ENCODE measurements around the gene FRY.

FRY gene

DNA sequence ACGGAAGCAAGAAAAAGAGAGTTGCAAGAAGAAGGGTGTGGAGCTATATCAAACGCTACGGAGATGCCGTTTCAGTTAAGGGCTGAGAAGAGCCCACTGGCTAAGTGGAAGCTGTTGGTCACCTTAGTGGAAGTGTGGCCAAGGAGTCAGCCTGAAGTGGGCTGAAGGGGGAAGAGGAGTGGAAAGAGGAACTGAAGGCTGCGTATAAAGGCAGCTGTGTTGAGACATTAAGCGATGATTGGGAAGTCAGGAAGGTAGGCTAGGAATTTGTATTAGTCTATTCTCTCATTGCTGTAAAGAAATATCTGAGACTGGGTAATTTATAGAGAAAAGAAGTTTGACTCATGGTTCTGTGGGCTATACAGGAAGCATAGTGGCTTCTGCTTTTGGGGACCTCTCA, 14.1 kb upstream of the FRY start:
- DNase-seq, result no peak

DNA sequence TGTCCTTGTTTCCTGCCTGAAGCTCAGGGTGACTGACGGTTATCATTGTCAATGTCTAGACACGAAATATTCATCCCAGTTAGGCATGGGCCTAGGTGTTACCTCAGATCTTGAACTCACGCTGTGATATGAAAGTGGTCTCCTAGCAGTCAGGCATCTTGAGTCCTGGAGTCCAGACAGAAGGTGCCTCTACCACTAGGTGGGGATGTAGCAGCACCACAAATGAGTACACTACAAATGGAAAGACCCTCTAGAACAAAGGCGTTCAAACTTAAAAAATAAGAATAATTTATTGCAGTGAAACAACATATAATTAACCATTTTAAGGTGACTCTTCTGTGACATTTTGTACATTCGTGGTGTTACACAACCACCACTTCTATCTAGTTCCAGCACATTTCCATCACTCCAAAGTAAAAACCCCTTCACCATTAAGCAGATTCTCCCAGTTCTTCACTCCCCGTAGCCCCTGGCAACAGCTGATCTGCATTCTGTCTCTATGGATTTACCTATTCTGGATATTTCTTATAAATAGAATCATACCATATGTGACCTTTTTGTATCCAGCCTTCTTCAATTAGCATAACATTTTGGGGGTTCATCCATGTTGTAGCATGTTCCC, 11.9 kb upstream of the FRY start:
- DNase-seq, result no peak

DNA sequence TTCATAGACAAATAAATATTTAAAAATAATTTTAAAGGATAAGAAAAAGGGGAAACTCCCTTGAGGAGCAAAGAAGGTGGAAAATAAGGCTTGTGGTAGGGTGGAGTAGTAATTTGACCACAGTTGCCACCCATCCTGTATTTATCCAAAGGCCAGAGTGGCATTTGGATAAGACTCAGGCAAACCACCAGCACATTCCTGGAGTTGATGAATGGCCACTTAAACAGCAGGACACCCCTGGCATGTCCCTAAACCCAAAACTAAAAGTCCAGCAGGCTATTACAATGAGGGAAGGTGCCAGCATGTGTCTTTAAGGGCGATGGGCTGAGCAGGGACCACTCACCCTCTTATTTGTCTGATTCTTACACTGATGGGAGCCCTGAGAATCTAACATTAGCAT, 9.8 kb upstream of the FRY start:
- DNase-seq, result no peak

DNA sequence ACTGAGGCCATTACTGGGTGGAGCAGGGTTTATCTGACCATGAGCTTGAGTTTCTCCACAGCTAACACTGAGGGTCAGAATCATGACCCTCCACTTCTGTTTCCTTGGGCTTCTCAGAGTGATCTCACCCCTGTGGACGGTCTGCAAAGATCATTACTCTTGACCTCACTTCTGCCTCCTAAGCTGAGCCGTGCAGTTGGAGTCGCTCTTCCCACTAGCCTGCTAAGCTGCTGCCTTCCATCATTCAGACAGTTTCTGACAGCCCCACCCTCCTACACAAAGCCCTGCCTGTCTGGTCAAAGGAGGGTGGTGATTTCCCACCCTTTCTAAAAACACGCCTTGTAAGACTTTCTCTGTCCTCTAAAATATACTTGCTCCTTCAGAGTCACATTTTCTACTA, 9.3 kb upstream of the FRY start:
- no peak for DNase-seq

DNA sequence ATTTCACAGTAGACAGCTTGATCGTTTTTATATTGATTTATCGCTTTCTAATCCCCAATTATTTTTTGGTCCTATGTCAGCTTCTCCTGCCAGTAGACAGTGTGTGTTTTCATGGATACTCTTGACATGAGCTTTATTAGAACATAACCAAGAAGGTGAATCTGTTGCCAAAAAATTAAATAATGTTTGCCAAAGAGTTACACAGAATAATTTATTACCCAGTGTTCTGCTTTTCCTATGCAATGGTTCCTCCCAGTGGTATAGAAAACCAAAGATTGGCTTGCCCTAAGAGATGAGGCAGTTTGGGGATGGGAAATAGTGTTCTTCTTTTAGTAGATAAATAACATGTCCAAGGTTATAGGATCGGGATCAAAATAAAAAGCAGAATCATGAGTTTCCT, 8.5 kb upstream of the FRY start:
- no peak for DNase-seq

DNA sequence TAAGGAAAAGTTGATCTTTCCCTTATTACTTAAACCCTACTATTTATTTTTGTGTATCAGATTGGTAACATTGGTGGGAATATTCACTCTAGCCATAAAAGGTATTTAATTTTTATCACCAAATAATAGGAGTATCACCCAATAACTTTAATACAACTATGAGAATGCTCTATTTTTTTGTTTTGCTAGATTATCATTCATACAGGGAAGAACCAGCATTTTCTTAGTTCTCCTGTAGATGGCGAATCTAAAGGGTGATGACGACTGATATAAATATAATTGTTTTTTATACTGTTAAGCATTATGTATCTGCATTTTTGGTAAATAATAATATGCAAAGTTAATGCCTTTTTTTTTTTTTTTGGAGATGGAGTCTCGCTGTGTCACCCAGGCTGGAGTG, 7.9 kb upstream of the FRY start:
- no peak for DNase-seq

DNA sequence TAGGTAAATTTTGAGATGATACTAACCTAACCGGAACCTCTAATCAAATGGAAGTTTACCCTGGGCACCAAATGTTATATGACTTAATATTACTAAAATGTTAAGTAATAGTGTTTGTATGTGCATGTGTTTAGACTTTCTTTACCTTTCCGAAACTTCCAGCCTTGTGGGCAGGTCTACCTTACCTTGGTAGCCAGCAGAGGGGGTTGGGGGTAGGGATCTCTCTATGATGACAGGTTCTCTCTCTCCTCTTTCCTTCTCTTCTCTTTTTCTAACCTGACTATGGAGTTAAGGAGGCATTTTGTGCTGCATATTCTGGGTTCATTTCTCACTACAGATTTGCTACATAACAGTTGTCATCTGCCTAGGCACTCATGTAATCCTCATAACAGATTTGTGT, 6.8 kb upstream of the FRY start:
- DNase-seq, result no peak

DNA sequence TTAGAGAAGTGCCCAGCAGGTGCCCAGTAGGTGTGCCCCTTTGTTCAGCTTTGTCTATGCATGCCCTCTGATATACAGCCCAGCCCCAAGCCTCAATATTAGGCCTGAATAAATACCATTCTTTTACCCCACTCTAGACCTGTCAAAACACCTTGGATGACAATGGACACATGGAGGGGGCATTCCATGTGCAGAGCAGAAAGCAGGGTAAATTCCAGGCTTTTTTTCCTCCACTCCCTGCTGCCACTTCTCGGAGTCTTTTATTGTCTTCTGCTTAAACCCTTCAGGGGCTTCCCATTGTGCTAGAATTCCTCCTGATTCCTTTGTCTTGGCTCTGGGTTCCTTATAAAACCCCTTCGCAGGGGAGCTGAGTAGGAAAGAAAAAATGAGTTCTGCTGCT, 5.8 kb upstream of the FRY start:
- no peak for DNase-seq

DNA sequence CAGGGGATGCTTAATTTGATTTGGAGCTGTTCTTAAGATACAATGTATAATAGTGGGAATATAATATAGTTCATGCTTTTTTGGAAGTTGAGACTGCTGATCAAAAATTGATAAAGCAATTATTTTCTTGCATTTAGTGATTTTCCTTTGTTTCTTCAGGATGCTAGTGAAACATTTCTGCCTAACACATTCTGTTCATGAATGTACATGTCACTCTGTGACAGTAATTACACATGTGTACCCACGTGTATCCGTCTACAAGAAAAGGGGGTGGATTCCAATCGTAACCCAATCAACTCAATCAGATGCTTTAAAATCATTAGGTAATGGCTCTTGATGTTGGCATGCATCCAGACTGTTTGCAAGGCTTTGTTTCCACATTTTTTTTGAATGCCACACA, 5.0 kb upstream of the FRY start:
- no peak for DNase-seq

DNA sequence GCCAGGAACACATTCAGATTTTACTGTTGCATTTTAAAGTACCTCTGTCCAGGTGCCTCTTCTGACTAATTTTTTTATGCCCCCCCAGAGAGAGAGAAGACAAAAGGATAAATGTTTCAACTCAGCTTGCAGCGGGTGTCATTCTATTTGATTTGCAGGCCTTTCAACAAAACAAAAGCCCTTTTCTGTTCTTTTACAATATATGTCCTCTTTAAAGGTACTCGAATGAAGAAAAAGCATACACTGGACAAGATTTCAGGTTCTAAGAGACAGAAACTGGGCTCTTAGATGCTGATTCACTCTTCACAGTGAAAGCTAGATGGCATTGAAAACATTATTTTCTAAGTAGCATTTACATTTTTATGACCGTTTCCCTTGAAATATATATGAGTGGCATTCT, 2.9 kb upstream of the FRY start:
- no peak for DNase-seq

DNA sequence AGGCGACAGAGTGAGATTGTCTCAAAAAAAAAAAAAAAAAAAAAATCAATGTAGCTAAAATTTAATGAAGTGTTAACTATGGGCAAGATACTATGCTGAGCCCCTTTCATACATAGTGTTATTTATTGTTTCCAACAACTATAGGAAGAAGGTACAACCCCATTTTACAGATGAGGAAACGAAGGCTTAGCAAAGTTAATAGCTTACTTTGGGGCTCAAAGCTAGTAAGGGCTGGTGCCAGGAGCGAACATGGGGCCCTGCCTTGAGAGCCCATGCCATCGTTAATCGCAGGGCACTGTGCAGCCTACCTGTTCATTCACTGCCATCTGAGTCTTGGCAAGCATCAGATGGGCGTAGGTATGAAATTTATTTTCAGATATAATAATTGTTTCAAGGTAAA, 1.9 kb upstream of the FRY start:
- DNase-seq, result no peak

DNA sequence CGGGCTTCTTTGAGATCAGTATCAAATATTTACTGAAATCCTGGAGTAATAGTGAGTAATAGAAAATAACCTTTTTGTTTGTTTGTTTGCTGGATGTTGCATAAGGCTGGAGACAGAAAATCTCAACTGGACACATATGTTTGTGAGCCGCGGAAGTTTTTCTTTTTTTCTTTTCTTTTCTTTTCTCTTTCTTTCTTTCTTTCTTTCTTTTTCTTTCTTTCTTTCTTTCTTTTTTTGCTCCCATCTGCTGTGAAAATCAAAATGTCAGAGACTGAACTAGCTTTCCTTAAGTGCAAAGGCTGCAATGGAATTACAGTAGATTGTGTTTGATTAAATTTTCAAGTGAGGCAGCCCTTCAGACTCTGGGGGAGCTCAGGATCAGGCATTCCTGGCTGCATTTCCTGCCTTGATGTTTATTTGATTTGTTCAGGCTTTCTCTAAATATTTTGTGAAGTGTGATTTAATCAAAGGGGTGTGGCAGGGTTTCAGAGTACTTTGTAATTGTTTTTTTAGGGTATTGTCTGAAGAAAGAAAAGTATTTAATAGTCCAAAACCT, 319 bp downstream of the FRY start:
- DNase-seq, result no peak

DNA sequence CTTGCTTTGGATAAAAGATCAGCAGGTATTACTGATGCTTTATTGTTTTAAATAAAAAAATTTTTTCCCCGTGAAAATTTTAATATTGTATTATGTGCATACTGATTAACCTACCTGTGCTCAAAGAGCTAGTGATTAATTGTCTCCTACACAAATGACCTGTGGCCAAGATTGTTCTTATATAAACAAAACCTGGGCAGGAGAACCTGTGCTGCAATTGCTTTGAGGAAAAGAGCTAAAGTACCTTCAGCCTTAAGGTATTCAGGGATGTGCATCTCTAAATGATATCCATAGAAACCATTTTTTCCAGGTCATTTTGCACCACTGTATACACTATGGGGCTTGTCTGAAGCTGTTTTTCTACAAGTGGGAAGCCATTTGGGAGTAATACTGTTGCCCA, 1.2 kb downstream of the FRY start:
- DNase-seq, result no peak

DNA sequence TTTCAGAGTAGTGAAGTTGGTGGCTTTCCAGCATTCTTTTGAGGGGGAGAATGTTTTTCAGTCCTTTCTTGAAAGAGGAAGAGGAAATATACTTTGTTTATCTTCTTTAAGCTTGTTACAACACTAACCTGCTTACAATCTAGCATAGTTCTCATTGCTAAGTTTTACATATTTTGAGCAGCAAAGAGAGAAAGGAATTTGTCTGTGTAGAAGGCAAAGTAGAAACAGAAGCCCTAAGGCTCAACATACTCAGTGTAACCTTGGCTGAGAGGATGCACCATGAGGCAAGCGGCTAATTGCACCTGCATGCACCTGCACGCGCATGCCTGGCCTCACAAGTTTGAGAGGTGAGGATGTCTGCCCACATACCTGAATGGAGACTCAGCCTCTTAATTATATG, 2.2 kb downstream of the FRY start:
- no peak for DNase-seq

DNA sequence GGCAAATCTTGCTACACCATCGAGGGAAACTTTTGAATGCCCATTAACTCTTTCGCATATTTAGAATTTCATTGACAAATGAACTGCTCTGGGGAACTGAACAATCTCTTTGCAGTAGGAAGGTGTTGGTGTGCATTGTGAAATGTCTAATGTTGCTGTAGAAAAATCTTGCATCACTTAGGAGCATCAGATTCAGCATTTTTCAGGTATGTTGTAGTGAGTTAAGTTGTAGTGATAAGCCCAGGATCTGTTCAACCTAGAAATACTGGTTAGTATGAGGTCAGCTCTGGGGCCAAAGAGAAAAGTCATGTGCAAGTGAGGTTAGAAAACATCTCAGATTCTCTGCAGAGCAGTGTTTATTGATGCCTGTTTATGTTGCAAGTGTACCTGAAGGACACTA, 4.1 kb downstream of the FRY start:
- no peak for DNase-seq

DNA sequence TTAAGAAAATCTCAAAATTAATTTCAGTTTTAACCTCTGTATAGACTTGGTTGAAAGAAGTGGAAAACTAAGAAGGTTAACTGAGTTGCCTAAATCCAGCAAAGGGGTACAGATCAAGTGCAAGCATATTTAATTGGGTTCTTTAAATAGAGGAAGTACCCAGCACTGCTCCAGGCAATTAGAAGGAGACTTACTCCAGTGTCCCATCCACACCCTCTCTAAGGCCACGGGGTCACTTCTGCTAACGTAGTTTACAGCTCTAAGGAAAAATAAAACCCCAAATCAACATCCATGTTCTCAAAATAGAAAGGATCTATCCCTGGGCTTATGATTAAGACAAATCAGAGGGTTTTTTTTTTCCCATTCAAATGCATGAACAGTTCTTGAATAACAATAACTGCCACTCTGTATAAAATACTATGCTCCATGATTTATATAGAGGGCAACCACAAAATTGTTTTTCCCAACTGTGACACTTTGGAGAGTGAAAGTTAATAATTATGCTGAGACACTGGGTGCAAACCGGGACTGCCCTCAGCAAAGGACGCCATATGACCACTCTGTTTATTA, 4.6 kb downstream of the FRY start:
- no peak for DNase-seq

DNA sequence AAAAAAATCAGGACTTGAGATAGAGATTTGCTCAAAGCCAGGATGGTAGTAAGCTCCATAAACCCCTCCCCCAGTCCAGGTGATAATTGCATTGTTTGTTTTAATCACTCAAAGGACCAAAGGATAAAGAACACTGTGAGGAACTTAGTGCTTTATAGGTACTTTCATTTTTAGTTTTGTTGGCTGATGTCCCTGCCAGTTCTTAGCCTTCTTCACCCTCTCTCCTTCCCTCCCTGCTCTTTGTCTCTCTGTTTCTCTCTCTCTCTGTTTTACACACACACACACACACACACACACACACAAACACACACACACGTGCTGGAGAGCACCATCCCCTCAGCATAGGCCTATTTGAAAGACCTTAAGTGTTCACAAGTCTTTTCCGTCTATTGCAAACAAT, 5.2 kb downstream of the FRY start:
- DNase-seq, result no peak

DNA sequence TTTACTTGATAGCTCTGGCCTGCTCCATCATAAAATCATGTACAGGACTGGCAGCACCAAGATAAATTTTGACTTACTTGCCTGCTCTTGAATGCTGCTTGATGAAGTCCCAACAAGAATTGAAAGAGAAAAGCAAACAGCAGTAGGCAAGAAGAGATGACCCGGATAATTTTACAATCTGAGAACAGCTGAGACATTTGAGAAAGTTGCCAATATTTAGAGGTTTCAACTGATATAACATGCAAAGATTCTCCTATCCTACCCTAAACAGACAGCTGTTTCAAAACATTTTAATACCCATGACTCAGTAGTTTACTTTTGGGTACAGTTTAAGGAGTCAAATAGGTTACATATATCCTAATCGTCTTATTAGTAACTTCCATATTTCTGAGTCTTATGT, 5.9 kb downstream of the FRY start:
- DNase-seq, result no peak

DNA sequence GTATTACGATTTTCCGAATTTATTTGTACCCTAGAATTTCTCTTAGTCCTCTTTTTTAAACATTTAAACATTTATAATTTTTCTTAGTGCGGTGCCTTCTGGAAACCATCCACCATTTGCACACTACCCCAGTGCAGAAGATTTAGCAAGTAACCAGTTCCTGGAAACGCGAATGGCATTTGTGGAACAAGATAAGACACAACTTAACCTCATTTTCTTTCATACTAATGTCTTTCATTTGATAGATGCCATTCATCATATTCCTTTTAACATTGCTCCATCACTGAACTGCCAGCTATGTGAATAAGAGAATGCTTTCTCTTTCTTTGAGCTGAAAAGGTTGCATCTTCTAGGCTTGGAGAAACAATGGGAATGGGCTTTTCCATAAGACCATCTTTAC, 6.8 kb downstream of the FRY start:
- no peak for DNase-seq

DNA sequence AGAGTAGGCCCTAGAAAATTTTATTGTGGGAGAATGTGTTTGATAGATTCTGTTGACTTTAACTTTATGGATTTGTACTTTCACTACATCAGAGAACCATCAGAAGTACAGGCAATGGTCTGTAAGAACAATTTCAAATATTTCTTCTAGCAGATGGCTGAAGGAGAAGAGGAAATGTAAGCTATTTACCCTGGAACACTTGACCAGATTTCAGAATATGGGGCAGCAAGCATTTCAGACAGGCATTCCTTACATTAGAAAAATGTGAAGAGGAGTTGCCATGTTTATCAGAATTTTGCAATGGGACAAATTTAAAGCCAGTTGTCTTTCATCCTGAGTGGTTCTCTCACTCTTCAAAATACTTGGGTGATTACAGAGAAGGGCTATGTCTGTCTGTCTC, 7.5 kb downstream of the FRY start:
- DNase-seq, result no peak

DNA sequence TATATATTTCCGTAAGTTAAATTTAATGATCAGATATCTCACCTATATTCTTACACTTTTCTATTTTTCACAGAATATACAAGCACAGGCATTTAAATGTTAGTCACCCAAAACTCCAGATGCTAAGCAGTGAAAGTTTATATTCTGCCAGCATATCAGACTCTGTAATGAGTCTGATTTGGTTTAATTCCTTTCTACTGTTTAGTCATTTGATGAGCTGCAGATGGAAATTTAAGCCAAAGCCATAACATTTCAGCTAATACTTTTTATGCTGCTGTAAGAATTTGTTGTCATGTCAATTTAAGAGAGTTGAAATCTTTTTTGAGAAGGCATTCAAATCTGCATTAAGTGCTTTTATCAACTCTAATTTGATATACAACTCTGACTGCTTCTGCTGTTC, 8.0 kb downstream of the FRY start:
- no peak for DNase-seq

DNA sequence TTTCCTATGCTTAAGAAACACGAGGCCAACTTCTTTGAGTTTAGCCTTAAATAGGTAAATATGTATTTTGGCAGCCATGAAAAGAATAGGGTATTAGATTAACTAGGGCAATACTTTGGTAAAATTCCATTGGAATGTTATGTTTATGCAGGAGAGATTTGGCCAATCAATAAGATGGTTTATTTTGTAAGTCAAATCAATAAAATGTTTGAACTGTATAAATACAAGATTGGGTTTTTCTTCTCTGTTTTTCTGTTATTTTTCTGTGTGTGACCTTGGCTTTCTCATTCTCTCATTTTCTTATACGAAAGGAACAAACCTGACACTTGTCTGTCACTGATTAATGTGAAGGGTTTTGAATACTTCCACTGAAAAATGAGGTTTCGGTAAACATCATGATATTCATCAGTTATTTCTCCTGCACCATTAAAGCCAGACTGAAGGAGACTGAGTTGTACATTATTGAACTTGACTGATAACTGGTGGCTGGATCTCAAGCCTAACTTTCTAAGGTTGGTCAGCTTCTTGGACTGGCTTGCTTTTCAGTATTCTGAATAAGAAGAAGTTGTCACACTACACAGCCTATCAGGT, 8.6 kb downstream of the FRY start:
- no peak for DNase-seq

DNA sequence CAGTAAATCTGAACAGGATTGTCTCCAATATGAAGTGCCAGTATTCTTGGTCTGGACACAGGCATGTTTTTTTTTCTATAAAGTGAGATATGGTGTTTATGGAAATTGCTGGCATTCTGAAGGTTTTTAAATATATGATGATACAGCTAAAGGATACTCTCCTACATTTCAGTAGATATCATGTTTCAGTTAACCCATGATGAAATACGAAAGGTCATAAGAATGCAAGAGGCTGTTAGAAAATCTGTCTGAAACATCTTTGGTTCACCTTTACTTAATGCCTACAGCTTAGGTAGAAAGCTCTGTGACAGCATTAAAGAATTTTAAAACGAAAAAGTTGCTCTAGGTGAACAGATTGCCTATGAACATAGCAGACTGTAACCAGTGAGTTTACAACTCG, 9.1 kb downstream of the FRY start:
- DNase-seq, result no peak

DNA sequence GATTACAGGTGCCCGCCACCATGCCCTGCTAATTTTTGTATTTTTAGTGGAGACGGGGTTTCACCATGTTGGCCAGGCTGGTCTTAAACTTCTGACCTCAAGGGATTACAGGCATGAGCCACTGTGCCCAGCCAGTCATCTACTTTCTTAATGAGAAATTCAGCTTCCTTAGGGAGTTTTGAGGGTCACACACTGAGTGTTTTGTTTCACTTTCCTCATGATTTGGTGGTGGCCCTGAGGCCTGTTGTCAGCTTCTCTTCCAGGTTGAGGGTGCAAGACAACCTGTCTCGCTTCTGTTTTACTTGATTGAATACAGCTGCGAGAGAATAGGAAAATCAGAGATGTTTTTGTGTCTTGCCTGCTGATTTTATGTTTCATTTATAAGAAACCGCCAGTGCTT, 9.9 kb downstream of the FRY start:
- DNase-seq, result no peak

DNA sequence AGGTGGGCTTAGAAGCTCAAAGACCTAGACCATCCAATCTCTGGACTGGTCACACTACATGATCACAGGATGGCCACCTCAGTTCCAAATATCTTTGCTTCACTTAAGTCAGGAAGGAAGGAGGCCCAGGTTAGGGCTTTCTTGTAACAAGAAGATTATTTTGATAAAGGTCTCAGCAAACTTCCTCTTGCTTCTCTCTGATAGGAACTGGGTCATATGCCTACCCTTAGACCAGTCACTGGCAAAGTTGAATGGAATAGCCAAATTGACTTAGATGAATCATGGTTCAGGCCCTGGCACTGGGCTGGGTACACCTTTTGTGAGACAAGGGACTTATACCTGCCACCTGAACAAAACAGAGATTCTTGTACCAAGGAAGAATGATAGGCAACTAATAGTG, 11.0 kb downstream of the FRY start:
- no peak for DNase-seq

Measured in NK-92 treated with Interleukin-12 subunit alpha and Interleukin-12 subunit beta, amount 100 ng/mL, for 24 hours (cell line).